OCI-LY7 (cell line): ENCODE measurements around the gene OXCT2. TPM values are rescaled to one million over a fixed set of nuclear protein-coding genes. Genes with fewer than 3 reads are reported as not detected.
A peak's percentile ranks its signal among the peaks of the same experiment; 100 is the strongest.

Experiments used
- BruUV-seq: library from RNA; stranded (reverse); fragments of 400-500 nt; replicated peaks from 2 replicates; lab custom pipeline; 2021; lab: Mats Ljungman, UMichigan
- CTCF ChIA-PET: fragments of 300-600 bp; sonication (Branson Sonifier 250); formaldehyde crosslinking; loops from one replicate; lab custom pipeline; 2022; ENCODE audit warnings: antibody characterized with exemption; ENCODE audit not compliant: unreplicated experiment; lab: Charles Lee
- POLR2A ChIA-PET: fragments of 300-600 bp; sonication (Branson Sonifier 250); formaldehyde crosslinking; loops from one replicate; lab custom pipeline; 2022; ENCODE audit warnings: antibody characterized with exemption; lab: Charles Lee
- DNase-seq: peaks from one replicate; pipeline ENCODE4 v3.0.0-alpha.2; 2015; ENCODE audit warnings: low spot score
- H2AFZ ChIP-seq: fragments of 200-600 bp; sonication (generic), shearing (Covaris generic); 2 replicates; pipeline ENCODE4 v1.6.1; 2014; ENCODE audit warnings: mild to moderate bottlenecking, antibody characterized with exemption, low read length, moderate library complexity
- H3K27ac ChIP-seq: fragments of 200-600 bp; sonication (generic); 2 replicates; pipeline ENCODE4 v1.5.1; 2014; ENCODE audit warnings: mixed run types, low read depth, mild to moderate bottlenecking, moderate library complexity, low read length, inconsistent platforms; ENCODE audit not compliant: poor library complexity, severe bottlenecking
- H3K36me3 ChIP-seq: fragments of 200-600 bp; sonication (generic); 2 replicates; pipeline ENCODE4 v1.6.1; 2014; ENCODE audit warnings: mild to moderate bottlenecking, antibody characterized with exemption, low read length, moderate library complexity, mixed read lengths; ENCODE audit not compliant: insufficient read depth
- H3K4me1 ChIP-seq: fragments of 200-600 bp; sonication (generic); 2 replicates; pipeline ENCODE4 v1.5.1; 2014; ENCODE audit warnings: mild to moderate bottlenecking, low read length; ENCODE audit not compliant: insufficient read depth, poor library complexity, severe bottlenecking
- H3K4me2 ChIP-seq: fragments of 200-600 bp; sonication (generic); 2 replicates; pipeline ENCODE4 v1.6.1; 2014; ENCODE audit warnings: mild to moderate bottlenecking, low read length
- H3K4me3 ChIP-seq: fragments of 200-600 bp; sonication (generic); 2 replicates; pipeline ENCODE4 v1.5.1; 2014; ENCODE audit warnings: mild to moderate bottlenecking, low read depth, low read length; ENCODE audit not compliant: poor library complexity, severe bottlenecking
- H3K79me2 ChIP-seq: fragments of 200-600 bp; sonication (generic); 2 replicates; pipeline ENCODE4 v1.6.1; 2016; ENCODE audit warnings: low read depth, mild to moderate bottlenecking, low read length, moderate library complexity, mixed read lengths; ENCODE audit not compliant: insufficient read depth
- H3K9me2 ChIP-seq: fragments of 200-600 bp; sonication (generic); 2 replicates; pipeline ENCODE4 v1.6.1; 2016; ENCODE audit warnings: mild to moderate bottlenecking, low read length, mixed read lengths; ENCODE audit not compliant: insufficient read depth
- H3K9me3 ChIP-seq: fragments of 200-600 bp; sonication (generic); 2 replicates; pipeline ENCODE4 v1.6.1; 2014; ENCODE audit warnings: mild to moderate bottlenecking, mixed run types, low read length, mixed read lengths
- H4K20me1 ChIP-seq: fragments of 200-600 bp; sonication (generic); 2 replicates; pipeline ENCODE4 v1.6.1; 2014; ENCODE audit warnings: mild to moderate bottlenecking, antibody characterized with exemption, low read length, moderate library complexity, mixed read lengths; ENCODE audit not compliant: insufficient read depth
- CTCF ChIP-seq: fragments of 200-600 bp; sonication (generic); conservative IDR thresholded peaks from 2 replicates; pipeline ENCODE4 v1.5.1; 2014; ENCODE audit warnings: mild to moderate bottlenecking, antibody characterized with exemption, low read length, moderate library complexity, mixed read lengths
- EZH2phosphoT487 ChIP-seq: fragments of 200-600 bp; sonication (generic); IDR thresholded peaks from 2 replicates; pipeline ENCODE4 v1.6.1; 2018; ENCODE audit warnings: low read depth, borderline replicate concordance, mild to moderate bottlenecking, mixed run types, antibody characterized with exemption, low read length, moderate library complexity, mixed read lengths
- intact Hi-C: fragments of 100-400 bp; cut with micrococcal nuclease; formaldehyde crosslinking; loops from one replicate; pipeline ENCODE4 v1.10.0; 2022; ENCODE audit not compliant: unreplicated experiment
- total RNA-seq, 2 experiments: library from RNA; depleted of rRNA in 1 of 2; stranded (reverse); fragments of >200 nt in 1 of 2; shearing (Covaris generic) in 1 of 2; gene quantifications; 2 replicates each; pipeline ENCODE4 v1.2.3, GENCODE V29; 2014 to 2022

OXCT2 gene
- total RNA-seq, 2 experiments from 2014 or later, result 0.17 to 0.79 TPM

- H2AFZ ChIP-seq, result no peak overlapping the region
- no peaks in the 10 kb centered on the region for H3K36me3 ChIP-seq
- no peaks in the 10 kb centered on the region for H3K9me3 ChIP-seq
- no peaks in the 10 kb centered on the region for H4K20me1 ChIP-seq
- intact Hi-C loops, result no loop called here
- no TSS peak for BruUV-seq
- H3K9me2 ChIP-seq, result no peaks in the 10 kb centered on the region
- POLR2A ChIA-PET, result interaction anchor here (1.0 kb wide), 1 partner anchor 10 kb away, joined by 5 read pairs; the partner anchor contains the start of gene PPIE
- CTCF ChIA-PET, result no interaction called here
- TF ChIP-seq CTCF, result no peak; the same call in 1 of the 2 replicates
- no peak for TF ChIP-seq EZH2phosphoT487
- H3K4me1 ChIP-seq, result no peaks in the 10 kb centered on the region
- no peak for DNase-seq
- no peak overlapping the region for H3K4me3 ChIP-seq
- no peak overlapping the region for H3K27ac ChIP-seq
- no peaks in the 10 kb centered on the region for H3K79me2 ChIP-seq
- no peak overlapping the region for H3K4me2 ChIP-seq
These were observed 42.1 kb downstream of the OXCT2 start for GRCh38 chr1:39729030-39729429.

- H3K4me1 ChIP-seq, result no peaks in the 10 kb centered on the region
- BruUV-seq, result no TSS peak
- TF ChIP-seq EZH2phosphoT487 (no peak), CTCF (no peak)
- no peak overlapping the region for H3K4me3 ChIP-seq
- H3K36me3 ChIP-seq, result no peaks in the 10 kb centered on the region
- intact Hi-C loops, result no loop called here
- no peak for DNase-seq
- H3K9me3 ChIP-seq, result no peaks in the 10 kb centered on the region
- no peaks in the 10 kb centered on the region for H3K9me2 ChIP-seq
- no peak overlapping the region for H3K27ac ChIP-seq
- H4K20me1 ChIP-seq, result no peaks in the 10 kb centered on the region
- ChIA-PET CTCF (no interaction called here), POLR2A (no interaction called here)
- H3K4me2 ChIP-seq, result peak overlapping the region; percentile 6; the same call in 1 of the 2 replicates
- no peak overlapping the region for H2AFZ ChIP-seq
- H3K79me2 ChIP-seq, result no peaks in the 10 kb centered on the region
These were observed 43.2 kb downstream of the OXCT2 start for GRCh38 chr1:39727932-39728317.

GRCh38 chr1:39727221-39727931, 43.8 kb downstream of the OXCT2 start:
- Histone ChIP-seq H2AFZ (no peak overlapping the region), H3K79me2 (no peaks in the 10 kb centered on the region), H3K27ac (no peak overlapping the region), H3K9me2 (no peaks in the 10 kb centered on the region), H4K20me1 (no peaks in the 10 kb centered on the region), H3K4me2 (no peak overlapping the region), H3K36me3 (no peaks in the 10 kb centered on the region), H3K9me3 (no peaks in the 10 kb centered on the region), H3K4me3 (no peak overlapping the region), H3K4me1 (no peaks in the 10 kb centered on the region)
- intact Hi-C loops, result no loop called here
- DNase-seq, result no peak
- TF ChIP-seq EZH2phosphoT487 (peak; percentile 75; the same call in 1 of the 2 replicates), CTCF (no peak)
- POLR2A ChIA-PET, result interaction anchor here (0.9 kb wide), 1 partner anchor 9 kb away, joined by 3 read pairs; no protein-coding TSS in a partner anchor
- no TSS peak for BruUV-seq
- CTCF ChIA-PET, result no interaction called here
